C4-2B (cell line): ENCODE measurements around the gene CFAP74.

Experiments
- CTCF ChIP-seq: fragments of 450-650 bp; conservative IDR thresholded peaks from 2 replicates; pipeline ENCODE4 v1.5.1; 2017; ENCODE audit warnings: mild to moderate bottlenecking
- ZFX ChIP-seq: fragments of 450-650 bp; IDR thresholded peaks from 2 replicates; pipeline ENCODE4 v1.6.1; 2017

GRCh38 chr1:2018217-2019171 is 14.9 kb upstream of the CFAP74 start:
- TF ChIP-seq ZFX (no peak), CTCF (no peak)
